HG02943 (cell line): ENCODE results near the gene DNAAF5.
A peak's percentile ranks its signal among the peaks of the same experiment; 100 is the strongest.
"Not testable (repeated sequence)": the region's sequence is repeated elsewhere in the genome, so short reads cannot be mapped to it uniquely, and the experiment has no call there.

Experiments
- ATAC-seq: cut with Tn5 transposase; IDR thresholded peaks from one replicate; pipeline ENCODE4 v1.9.1; 2021; ENCODE audit warnings: mild to moderate bottlenecking, low read depth, moderate library complexity; ENCODE audit not compliant: unreplicated experiment

The DNAAF5 gene

DNA sequence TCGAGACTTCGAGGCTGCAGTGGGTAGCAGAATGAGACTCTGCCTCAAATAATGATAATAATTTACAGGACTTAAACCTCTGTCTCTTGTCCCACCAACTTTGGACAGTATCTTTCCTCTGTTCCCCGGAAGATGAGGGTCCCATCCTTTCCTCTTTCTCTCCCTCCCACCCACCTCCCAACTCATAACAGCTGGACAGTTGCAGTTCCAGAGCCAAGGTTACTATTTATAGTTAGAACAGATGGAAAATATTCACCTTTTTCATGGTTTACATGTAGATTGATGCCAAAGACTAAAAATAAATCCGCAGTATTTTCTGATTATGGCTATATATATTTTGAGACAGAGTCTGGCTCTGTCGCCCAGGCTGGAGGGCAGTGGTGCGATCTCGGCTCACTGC is 74.2 kb downstream of the DNAAF5 start:
- no peak for ATAC-seq

DNA sequence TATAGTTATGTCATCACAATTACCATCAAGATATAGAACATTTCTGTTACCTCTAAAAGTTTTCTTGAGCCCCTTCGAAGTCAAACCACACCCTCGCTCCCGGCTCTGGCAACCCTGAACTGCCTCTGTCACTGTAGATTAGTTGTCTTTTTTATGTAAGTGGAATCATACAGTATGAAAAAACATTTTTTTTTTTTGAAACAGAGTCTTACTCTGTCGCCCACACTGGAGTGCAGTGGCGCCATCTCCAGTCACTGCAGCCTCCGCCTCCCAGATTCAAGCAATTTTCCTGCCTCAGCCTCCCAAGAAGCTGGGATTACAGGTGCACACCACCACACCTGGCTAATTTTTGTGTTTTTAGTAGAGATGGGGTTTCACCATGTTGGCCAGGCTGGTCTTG is 74.9 kb downstream of the DNAAF5 start:
- ATAC-seq: not testable (repeated sequence)

DNA sequence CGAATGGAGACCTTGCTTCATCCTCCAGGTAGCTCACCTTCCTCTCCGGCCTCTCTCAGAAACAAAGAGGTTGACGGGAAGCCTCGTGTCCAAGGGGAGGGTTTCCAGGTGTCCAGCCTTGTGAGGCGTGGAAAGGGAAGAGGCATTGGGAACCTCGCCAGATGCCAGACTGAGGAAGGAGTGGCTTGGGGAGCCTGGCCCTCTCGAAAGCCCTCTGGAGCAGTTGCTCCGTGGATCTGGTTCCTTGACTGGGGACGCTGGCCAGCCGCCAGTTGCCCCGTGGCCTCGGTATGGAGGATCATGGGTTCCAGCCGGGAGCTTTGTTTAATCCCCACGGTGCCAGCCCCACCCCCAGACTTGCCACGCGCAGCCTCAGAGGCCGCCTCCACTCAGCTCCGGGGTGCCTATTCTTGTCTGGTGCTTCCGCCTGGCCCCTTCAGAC is 75.5 kb downstream of the DNAAF5 start:
- no peak for ATAC-seq

GRCh38 chr7:802500-803242 is 76.2 kb downstream of the DNAAF5 start:
- ATAC-seq: no peak

- no peak for ATAC-seq
Measured at GRCh38 chr7:803243-803635, 76.7 kb downstream of the DNAAF5 start.

DNA sequence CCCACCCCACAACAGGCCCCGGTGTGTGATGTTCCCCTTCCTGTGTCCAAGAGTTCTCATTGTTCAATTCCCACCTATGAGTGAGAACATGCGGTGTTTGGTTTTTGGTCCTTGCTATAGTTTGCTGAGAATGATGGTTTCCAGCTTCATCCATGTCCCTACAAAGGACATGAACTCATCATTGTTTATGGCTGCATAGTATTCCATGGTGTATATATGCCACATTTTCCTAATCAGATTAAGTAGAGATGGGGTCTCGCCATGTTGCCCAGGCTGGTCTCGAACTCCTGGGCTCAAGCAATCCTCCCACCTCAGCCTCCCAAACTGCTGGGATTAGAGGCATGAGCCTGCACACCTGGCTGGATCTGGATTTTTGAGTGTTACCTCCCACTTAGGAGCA is 77.3 kb downstream of the DNAAF5 start:
- not testable (repeated sequence) for ATAC-seq

DNA sequence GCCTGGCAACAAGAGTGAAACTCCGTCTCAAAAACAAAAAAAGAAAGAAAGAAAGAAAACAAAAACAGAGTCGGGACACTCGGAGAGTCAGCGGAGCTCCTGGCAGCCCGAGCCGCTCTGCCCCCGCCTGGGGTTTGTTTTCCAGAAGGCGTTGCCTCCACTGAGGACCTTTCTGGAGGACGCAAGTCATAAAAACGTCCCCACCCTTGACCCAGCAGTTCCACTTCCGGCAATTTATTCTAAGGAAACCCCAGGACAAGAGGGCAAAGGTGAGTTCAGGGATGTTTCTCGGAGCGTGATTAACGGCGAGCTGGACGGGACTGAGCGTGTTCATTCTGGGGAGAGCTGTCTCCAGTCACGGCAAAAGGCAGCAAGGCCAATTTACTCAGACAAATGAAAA is 78.8 kb downstream of the DNAAF5 start:
- no peak for ATAC-seq

GRCh38 chr7:815284-816216 is 89.1 kb downstream of the DNAAF5 start:
- ATAC-seq: no peak

DNA sequence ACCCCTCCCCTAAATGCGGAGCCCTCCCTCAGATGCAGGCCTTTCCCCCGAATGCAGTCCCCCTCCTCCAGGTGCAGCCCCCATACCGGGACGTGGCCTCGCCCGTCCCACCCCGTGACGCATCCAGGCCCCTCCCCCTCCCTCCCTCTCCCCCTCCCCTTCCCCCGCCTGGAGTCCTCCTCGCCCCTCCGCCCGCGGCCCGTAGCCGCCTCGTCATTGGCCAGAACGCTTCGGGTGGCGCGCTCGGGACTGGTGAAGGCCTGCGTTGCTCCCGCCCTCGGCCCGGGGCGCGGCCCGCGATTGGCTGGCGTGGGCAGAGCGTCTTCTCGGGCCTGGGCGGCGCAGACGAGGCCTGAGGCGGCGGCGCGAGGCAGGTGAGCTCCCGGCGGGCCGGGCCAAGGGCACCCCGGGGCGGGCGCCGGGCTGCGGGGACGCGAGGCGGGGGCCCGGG is 89.8 kb downstream of the DNAAF5 start:
- ATAC-seq: peak; percentile 80

- peak; percentile 9 for ATAC-seq
Measured at GRCh38 chr7:816751-817671, 90.5 kb downstream of the DNAAF5 start.

- ATAC-seq: no peak
Measured at GRCh38 chr7:818031-818699, 91.7 kb downstream of the DNAAF5 start.

DNA sequence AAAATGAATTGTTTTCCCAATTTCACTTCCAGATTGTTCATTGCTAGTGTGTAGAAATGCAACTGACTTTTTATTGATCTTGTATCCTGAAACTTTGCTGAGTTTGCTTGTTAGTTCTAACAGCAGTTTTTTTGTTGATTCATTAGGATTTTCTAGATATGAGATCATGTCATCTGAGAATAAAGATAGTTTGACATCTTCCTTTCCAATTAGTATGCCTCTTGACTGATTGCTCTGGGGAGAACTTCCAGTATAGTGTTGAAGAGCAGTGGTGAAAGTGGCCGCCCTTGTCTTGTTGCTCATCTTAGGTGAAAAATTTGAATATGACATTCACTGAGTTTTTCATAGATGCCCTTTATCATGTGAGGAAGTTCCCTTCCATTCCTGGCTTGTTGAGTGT is 93.8 kb downstream of the DNAAF5 start:
- ATAC-seq: no peak

GRCh38 chr7:821688-822087 is 95.2 kb downstream of the DNAAF5 start:
- ATAC-seq: no peak

DNA sequence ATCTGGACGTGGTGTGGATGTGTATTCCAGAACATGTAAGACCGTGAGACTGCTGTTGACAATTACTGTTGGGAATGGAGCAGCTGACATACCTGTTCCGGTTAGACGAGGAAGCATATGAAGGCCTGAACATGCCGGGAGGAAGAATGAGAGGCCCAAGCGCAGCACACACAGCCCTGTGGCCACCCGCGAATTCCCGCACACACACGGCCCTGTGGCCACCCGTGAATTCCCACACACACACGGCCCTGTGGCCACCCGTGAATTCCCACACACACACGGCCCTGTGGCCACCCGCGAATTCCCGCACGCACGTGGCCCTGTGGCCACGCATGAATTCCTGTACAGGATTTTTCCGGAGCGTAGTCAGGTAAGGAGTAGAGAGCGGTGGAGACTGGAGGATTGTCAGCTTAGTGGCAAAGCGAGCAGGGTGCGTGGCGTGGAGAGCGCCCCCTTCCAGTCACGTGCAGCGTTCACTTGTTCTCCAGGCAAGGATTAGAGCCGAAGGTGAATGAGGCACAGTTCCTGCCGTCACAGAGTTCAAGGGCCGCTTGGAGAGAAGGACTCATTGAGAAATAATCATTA is 96.3 kb downstream of the DNAAF5 start:
- no peak for ATAC-seq

DNA sequence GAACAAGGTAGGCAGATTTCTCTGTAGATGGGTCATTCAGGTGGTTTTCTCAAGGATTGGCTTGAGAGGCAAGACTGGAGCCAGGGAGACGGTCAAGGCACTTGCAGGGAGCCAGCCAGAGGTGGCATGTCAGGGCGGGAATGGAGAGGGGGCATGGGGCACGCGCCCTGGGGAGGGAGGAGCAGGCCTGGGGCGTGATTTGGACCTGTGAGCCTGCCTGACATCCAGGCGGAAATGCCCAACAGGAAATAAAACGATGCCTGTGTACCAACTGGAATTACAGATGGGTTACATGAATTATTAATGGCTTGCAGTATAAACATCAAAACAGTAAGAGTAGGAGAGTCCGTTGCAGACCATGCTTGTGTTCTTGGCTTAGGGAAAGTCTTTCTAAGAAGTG is 97.2 kb downstream of the DNAAF5 start:
- no peak for ATAC-seq

GRCh38 chr7:824081-824480 is 97.6 kb downstream of the DNAAF5 start:
- ATAC-seq: no peak

- ATAC-seq: no peak
Measured at GRCh38 chr7:824664-825063, 98.2 kb downstream of the DNAAF5 start.

DNA sequence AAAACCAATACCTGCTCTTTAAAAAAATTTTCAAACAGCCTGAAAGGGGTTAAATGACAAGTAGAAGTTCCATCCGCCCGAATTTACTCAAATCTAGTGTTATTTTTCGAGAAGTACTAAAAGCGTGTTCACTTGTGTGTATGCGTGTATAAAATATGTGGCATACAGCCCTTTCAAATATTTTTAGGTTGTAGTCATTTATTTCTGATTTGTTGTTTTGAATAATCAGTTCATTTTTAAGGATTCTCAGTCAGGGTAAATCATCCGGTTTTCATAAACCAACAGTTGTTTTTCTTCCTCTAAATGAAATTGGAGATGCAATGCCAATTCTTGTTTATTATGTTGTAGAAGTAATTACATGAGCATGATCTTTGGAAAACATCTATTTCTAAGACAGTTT is 98.9 kb downstream of the DNAAF5 start:
- no peak for ATAC-seq

- ATAC-seq: no peak
Measured at GRCh38 chr7:826230-826917, 99.9 kb downstream of the DNAAF5 start.
